ENCODE measurements around the gene MED31. TPM values are rescaled to one million over a fixed set of nuclear protein-coding genes. Genes with fewer than 3 reads are reported as not detected.

The MED31 gene
- total and polyA plus RNA-seq, 10 donors, result 6.0 to 28.9 (median 16.8) TPM

DNA sequence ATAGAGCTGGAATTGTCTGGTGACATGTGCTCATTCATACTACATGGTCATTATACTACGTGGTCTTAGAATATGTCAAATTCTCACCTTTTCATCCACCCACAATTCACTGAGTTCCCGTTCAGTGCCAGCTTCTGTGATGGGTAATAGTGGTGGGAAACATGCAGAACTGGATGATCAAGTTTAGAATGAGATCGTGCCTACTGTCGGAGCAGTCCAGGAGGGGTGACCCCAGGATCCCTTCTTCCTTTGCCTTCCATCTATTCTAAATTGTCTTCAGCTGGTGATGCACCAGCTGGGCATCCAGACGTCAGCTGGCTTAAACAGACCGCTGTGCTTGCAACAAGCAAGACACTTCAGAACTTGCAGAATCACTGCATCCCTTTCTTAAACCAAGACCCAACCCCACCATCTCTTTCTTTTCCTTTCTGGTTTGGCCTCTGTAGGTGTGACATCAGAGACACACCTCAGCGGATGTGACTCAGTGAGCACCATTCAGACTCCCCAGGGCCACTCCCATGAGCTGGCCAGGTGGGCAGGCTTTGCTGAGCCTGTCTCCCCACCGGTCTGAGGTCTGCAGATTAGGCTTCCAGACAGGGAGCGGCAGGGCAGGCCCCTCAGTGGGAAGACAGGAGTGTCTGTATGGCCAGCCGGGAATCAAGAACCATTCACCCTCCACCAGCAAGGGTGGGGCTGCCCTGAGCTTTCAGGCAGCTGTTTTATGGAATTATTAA is 18.2 kb upstream of the MED31 start:
- no peaks in the 10 kb centered on the region for H3K36me3 ChIP-seq
- no peak for TF ChIP-seq POLR2AphosphoS5 (IDR thresholded peaks at IDR 0.05)
- TF ChIP-seq, protein P1, sequence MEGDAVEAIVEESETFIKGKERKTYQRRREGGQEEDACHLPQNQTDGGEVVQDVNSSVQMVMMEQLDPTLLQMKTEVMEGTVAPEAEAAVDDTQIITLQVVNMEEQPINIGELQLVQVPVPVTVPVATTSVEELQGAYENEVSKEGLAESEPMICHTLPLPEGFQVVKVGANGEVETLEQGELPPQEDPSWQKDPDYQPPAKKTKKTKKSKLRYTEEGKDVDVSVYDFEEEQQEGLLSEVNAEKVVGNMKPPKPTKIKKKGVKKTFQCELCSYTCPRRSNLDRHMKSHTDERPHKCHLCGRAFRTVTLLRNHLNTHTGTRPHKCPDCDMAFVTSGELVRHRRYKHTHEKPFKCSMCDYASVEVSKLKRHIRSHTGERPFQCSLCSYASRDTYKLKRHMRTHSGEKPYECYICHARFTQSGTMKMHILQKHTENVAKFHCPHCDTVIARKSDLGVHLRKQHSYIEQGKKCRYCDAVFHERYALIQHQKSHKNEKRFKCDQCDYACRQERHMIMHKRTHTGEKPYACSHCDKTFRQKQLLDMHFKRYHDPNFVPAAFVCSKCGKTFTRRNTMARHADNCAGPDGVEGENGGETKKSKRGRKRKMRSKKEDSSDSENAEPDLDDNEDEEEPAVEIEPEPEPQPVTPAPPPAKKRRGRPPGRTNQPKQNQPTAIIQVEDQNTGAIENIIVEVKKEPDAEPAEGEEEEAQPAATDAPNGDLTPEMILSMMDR (IDR thresholded peaks at IDR 0.05 in 8 of 11, conservative IDR thresholded peaks at IDR 0.05 in 3 of 11), result no peak
- TF ChIP-seq POLR2A (IDR thresholded peaks at IDR 0.05), result no peak
- WGBS, 5 donors, result 77 to 89% (median 86%) methylated on average over 10 of the region's 10 CpGs
- no peaks in the 10 kb centered on the region for H3K9me3 ChIP-seq
- peaks cover 0 to 9% (median 6%) of the 10 kb centered on the region in 6 donors for H3K4me1 ChIP-seq
- H3K4me3 ChIP-seq, result no peak overlapping the region
- no peak for DNase-seq
- intact Hi-C loops (cut with DNase I; ENCODE audit: low total_unique reads), result loop anchor here (5.0 to 10.0 kb wide), 2 partner anchors 133 to 335 kb away; no protein-coding TSS in a partner anchor
- H3K27me3 ChIP-seq (replicated peaks in 1 of 7), result no peaks in the 10 kb centered on the region
- no peak overlapping the region for H3K27ac ChIP-seq

DNA sequence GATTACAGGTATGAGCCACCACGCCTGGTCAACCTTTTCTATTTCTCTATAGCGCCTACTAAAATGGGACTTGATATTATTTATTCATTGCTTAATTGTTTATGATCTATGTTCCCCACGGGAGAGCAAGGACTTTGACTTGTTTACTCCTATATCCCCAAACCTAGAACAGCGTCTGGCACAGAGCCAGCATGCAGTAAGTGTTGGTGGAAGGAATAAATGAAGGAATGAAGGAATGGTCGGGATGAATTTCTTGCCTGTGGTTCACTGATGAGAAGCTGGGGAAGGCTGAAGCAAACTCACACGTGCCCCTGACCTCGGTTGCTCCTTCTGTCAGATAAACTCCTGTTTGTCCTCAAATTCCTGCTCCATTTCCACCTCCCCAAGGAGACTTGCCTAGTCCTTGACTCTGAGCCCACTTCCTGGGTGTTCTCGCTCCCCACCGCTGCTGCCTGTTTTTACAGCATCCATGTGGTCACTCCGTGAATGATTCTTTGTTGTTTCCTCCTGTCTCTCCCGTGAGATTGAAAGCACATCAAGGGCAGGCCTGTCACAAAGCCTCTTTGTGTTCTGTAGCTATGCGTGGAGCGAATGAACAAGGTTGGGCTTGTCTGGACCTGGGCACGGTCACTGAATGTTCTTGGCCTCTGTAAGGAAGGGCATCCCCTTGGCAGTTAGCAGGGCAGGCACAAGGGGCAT is 17.5 kb upstream of the MED31 start:
- H3K4me1 ChIP-seq, result peaks cover 0 to 9% (median 6%) of the 10 kb centered on the region in 6 donors
- 79 to 88% (median 85%) methylated on average over 14 of the region's 14 CpGs for WGBS, 5 donors
- H3K27me3 ChIP-seq (replicated peaks in 1 of 7), result no peaks in the 10 kb centered on the region
- TF ChIP-seq, protein P1 (IDR thresholded peaks at IDR 0.05 in 8 of 11, conservative IDR thresholded peaks at IDR 0.05 in 3 of 11), result no peak
- TF ChIP-seq POLR2A (IDR thresholded peaks at IDR 0.05), result no peak
- no peak for TF ChIP-seq POLR2AphosphoS5 (IDR thresholded peaks at IDR 0.05)
- intact Hi-C loops (cut with DNase I; ENCODE audit: low total_unique reads), result loop anchor here (5.0 to 10.0 kb wide), 2 partner anchors 133 to 336 kb away; no protein-coding TSS in a partner anchor
- H3K9me3 ChIP-seq, result no peaks in the 10 kb centered on the region
- DNase-seq, result no peak
- H3K4me3 ChIP-seq, result no peak overlapping the region
- H3K36me3 ChIP-seq, result no peaks in the 10 kb centered on the region
- H3K27ac ChIP-seq, result no peak overlapping the region

DNA sequence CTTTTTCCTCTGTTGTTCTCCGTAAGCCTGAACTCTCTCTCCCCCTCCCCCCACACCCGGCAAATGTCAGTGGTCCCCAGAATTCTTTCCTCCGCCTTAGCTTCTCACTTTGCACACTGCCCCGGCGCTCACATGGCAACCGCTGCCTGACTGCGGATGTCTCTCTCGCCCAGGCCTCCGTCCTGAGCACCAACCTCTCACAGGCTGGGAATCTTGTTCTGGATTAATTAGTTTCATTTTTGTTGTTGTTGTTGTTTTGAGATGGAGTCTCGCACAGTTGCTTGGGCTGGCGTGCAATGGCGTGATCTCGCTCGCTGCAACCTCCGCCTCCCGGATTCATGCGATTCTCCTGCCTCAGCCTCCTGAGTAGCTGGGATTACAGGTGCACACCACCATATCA is 16.8 kb upstream of the MED31 start:
- 84 to 91% (median 87%) methylated on average over 17 of the region's 17 CpGs for WGBS, 5 donors
- peaks cover 0 to 9% (median 6%) of the 10 kb centered on the region in 6 donors for H3K4me1 ChIP-seq
- no peak overlapping the region for H3K27ac ChIP-seq
- no peaks in the 10 kb centered on the region for H3K27me3 ChIP-seq (replicated peaks in 1 of 7)
- no peak for TF ChIP-seq POLR2A (IDR thresholded peaks at IDR 0.05)
- no peak for TF ChIP-seq POLR2AphosphoS5 (IDR thresholded peaks at IDR 0.05)
- TF ChIP-seq, protein P1 (IDR thresholded peaks at IDR 0.05 in 8 of 11, conservative IDR thresholded peaks at IDR 0.05 in 3 of 11), result no peak
- no peak overlapping the region for H3K4me3 ChIP-seq
- intact Hi-C loops (cut with DNase I; ENCODE audit: low total_unique reads), result loop anchor here (5.0 to 10.0 kb wide), 2 partner anchors 134 to 337 kb away; no protein-coding TSS in a partner anchor
- no peak for DNase-seq
- H3K36me3 ChIP-seq, result no peaks in the 10 kb centered on the region
- no peaks in the 10 kb centered on the region for H3K9me3 ChIP-seq

DNA sequence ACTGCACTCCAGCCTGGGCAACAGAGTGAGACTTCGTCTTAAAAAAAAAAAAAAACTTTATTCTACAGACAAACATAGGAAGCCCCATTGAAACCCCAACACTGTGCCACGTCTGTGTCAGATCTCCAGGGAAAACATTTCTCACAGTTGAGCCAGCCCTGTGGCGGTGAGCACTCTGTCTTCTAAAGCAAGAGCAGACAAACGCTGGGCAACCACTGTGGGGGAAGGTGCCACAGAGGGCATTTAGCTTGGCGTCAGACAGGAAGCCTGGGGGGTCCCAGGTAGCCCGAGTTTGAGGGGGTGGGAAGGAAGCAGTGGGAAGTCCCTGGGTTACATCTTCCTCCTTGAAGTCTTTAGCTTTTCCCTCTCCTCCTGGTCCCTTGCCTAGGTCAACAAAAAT is 16.1 kb upstream of the MED31 start:
- no peak for DNase-seq
- H3K27ac ChIP-seq, result no peak overlapping the region
- H3K4me3 ChIP-seq, result no peak overlapping the region
- H3K9me3 ChIP-seq, result no peaks in the 10 kb centered on the region
- H3K27me3 ChIP-seq (replicated peaks in 1 of 7), result no peaks in the 10 kb centered on the region
- peaks cover 0 to 15% (median 6%) of the 10 kb centered on the region in 6 donors for H3K4me1 ChIP-seq
- intact Hi-C loops (cut with DNase I; ENCODE audit: low total_unique reads), result loop anchor here (5.0 to 10.0 kb wide), 2 partner anchors 135 to 337 kb away; no protein-coding TSS in a partner anchor
- TF ChIP-seq POLR2AphosphoS5 (IDR thresholded peaks at IDR 0.05) (no peak), POLR2A (IDR thresholded peaks at IDR 0.05) (no peak)
- TF ChIP-seq, protein P1 (IDR thresholded peaks at IDR 0.05 in 8 of 11, conservative IDR thresholded peaks at IDR 0.05 in 3 of 11), result no peak
- WGBS, 5 donors, result 31 to 36% (median 35%) methylated on average over 6 of the region's 6 CpGs
- H3K36me3 ChIP-seq, result no peaks in the 10 kb centered on the region
